Erythroblast (primary cell): ENCODE data around the gene GJD2.

ENCODE experiments used
- GATA1 ChIP-seq: IDR thresholded peaks from 2 replicates; pipeline ENCODE4 v1.6.1; 2011; ENCODE audit warnings: low read depth, mild to moderate bottlenecking, control low read depth, low read length, moderate library complexity
- POLR2A ChIP-seq: IDR thresholded peaks from 2 replicates; pipeline ENCODE4 v1.6.1; 2011; ENCODE audit warnings: mild to moderate bottlenecking, low read length

DNA sequence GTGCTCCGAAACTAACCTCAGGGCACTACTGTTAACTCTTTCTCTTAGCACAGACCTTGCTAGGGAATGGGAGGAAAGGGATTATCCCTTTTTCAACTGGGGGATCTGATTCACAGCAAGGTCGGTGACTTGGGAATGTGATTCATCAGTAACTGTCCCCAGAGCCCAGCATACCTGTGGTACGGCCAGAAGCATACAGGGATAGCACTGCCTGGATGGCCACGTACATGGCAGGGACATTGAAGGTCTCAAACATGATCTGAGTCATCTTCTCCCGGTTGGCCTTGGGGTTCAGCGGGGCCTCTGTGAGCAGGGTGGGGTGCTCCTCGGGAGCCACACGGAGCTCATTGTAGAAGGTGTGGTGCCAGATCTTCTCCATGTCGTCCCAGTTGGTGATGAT, 38.3 kb upstream of the GJD2 start:
- TF ChIP-seq POLR2A (no peak), GATA1 (no peak)
